ENCODE data around the gene SHC1. TPM values are rescaled to one million over a fixed set of nuclear protein-coding genes. Genes with fewer than 3 reads are reported as not detected.

The SHC1 gene
- total and polyA plus RNA-seq, 8 donors: 120 to 148 (median 132) TPM

GRCh38 chr1:154945160-154945961 is 25.2 kb downstream of the SHC1 start:
- H3K9me3 ChIP-seq: no peaks in the 10 kb centered on the region
- peaks cover 0 to 43% of the 10 kb centered on the region in 2 donors for H3K36me3 ChIP-seq
- H3K4me3 ChIP-seq: no peak overlapping the region
- TF ChIP-seq CTCF (IDR thresholded peaks at IDR 0.05): no peak
- no peaks in the 10 kb centered on the region for H3K27me3 ChIP-seq
- no peak overlapping the region for H3K27ac ChIP-seq
- DNase-seq (no peak), ATAC-seq (no peak)
- H3K4me1 ChIP-seq: peaks cover 12 to 32% of the 10 kb centered on the region in 2 donors
- intact Hi-C loops (cut with DNase I): no loop called here

- no peak for TF ChIP-seq CTCF (IDR thresholded peaks at IDR 0.05)
- DNase-seq (no peak), ATAC-seq (no peak)
- Histone ChIP-seq H3K27ac (peak overlapping the region in 1 of 2 donors; percentile 28), H3K4me1 (peaks cover 12 to 32% of the 10 kb centered on the region in 2 donors), H3K27me3 (no peaks in the 10 kb centered on the region), H3K9me3 (no peaks in the 10 kb centered on the region), H3K36me3 (peaks cover 0 to 37% of the 10 kb centered on the region in 2 donors), H3K4me3 (no peak overlapping the region)
- intact Hi-C loops (cut with DNase I): no loop called here
Measured at GRCh38 chr1:154944401-154945159, 26.0 kb downstream of the SHC1 start.

DNA sequence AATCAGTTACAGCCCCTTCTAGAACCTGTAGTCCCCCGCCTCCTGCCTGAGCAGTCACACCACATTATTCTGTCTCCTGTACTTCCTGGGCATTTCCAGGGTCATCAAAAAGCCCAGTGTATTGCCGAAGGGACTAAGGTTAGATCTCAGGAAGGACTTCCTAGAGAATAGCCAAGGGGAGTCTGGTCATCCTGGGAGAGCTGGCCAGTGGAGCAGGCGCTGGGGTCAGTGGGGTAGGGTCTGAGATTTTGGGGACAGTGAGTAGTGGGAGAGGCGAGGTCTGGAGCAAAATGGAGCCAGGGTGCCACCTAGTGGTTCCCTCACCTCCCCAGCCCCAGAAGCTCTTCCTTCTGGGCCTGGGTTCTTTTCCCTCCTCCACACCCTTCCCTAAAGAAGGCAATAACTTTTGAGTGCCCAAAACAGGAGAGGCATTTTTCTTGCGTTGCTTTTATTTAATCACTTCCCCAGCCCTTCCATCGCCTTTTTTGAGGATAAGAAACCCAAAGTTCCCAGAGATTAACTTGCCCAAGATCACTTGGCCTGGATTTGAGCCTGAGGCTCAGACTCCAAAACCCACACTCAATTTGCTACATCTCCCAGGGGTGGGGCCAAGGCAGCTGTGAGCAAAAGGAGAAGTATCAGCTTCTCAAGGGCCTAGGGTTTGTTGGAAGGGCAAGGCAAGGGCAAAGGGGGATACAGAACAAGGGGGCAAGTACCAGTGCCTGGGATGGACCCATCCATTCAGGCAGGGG is 26.7 kb downstream of the SHC1 start:
- peak overlapping the region in 1 of 2 donors; percentile 28 for H3K27ac ChIP-seq
- peak; percentile 61 for ATAC-seq
- no peaks in the 10 kb centered on the region for H3K27me3 ChIP-seq
- intact Hi-C loops (cut with DNase I): no loop called here
- H3K4me3 ChIP-seq: no peak overlapping the region
- H3K9me3 ChIP-seq: no peaks in the 10 kb centered on the region
- peak in 1 of 4 donors; percentile 48 for DNase-seq
- H3K36me3 ChIP-seq: peaks cover 0 to 37% of the 10 kb centered on the region in 2 donors
- TF ChIP-seq CTCF (IDR thresholded peaks at IDR 0.05): peak; percentile 58 to 74
- H3K4me1 ChIP-seq: peaks cover 12 to 32% of the 10 kb centered on the region in 2 donors

DNA sequence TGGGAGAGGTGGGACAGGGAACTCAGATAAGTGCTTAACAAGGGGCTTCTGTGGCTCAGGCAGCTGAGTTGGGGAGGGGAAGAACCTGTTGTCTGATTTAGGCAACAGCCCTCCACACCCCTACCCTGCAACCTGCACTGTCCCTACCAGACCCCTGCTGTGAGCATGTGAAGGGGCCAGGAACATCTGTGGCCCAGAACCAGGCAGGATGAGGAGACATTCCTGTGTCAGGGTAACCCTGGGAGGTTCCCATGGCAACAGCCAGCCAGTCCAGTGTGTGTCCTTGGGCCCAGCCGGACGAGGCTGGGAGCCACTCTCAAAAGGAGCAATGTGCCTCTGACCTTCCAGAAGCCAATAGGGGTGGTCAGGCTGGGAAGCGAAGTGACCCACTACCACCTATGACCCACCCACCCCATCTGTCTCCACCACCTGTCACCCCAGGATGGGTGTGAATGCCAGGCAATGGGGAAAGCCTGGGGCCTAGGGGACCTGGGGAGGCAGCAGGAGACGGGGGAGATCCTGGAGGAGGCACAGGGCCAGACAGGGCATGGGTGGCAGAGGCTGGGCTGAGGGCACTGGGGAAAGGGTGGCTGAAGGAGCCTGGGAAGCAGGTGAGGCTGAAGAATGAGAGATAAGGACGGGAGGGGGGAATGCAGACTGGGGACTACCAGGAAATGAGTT is 29.1 kb downstream of the SHC1 start:
- DNase-seq: no peak
- no peak for TF ChIP-seq CTCF (IDR thresholded peaks at IDR 0.05)
- no peaks in the 10 kb centered on the region for H3K27me3 ChIP-seq
- H3K4me3 ChIP-seq: no peak overlapping the region
- ATAC-seq: no peak
- peak overlapping the region in 1 of 2 donors; percentile 66 for H3K27ac ChIP-seq
- intact Hi-C loops (cut with DNase I): no loop called here
- H3K36me3 ChIP-seq: peaks cover 0 to 21% of the 10 kb centered on the region in 2 donors
- no peaks in the 10 kb centered on the region for H3K9me3 ChIP-seq
- H3K4me1 ChIP-seq: peaks cover 12 to 44% of the 10 kb centered on the region in 2 donors

Measured in left lung (tissue), 10 donors.